ENCODE measurements around the gene GALNTL6.

DNA sequence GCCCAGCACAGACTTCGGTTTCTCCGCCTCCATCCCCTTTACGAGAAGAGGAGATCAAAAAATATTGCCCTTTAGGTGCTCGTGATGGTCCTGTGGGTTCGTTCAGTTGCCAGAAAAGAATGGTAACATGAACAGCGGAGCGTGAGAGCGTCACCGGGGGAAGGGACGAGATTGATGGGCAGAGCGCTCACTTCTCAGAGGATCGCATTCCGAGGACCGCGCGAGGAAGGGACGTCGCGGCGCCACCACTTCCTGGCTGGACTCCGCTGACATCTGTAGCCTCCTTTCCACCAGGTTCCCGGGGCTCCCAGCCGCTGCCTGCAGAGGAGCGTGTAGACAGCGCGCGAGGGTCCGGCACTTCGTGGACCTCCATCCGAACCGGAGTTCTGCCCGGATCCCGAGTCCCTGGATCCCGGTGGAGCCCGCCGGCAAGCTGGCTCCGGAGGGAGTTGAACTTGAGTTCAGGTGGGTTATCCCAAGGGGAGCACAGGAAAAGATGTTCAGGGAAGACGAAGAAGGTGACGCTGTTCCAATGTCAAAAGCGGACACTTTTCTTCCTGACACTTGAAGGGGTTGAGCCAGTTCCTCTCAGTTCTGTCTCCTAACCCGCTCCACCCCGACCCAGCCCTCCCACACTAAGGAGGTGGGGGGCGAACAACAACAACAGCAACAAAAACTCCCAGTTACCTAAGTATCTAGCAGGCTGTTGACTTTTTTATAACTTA is 484 bp downstream of the GALNTL6 start:
- TF ChIP-seq POLR2AphosphoS5 (IDR thresholded peaks at IDR 0.05) (no peak), POLR2A (IDR thresholded peaks at IDR 0.05) (no peak)
